GM12891 (cell line): ENCODE measurements around the gene FAM184B.

Source experiments
- POLR2A ChIP-seq: IDR thresholded peaks from 2 replicates; pipeline ENCODE4 v1.6.1; 2011; ENCODE audit warnings: low read depth, low read length, control low read depth
- POLR2AphosphoS5 ChIP-seq: IDR thresholded peaks from 2 replicates; pipeline ENCODE4 v1.6.1; 2011; ENCODE audit warnings: low read depth, low read length, control low read depth
- SPI1 ChIP-seq: IDR thresholded peaks from 2 replicates; pipeline ENCODE4 v1.6.1; 2011; ENCODE audit warnings: low read depth, low read length, control low read depth
- TAF1 ChIP-seq: IDR thresholded peaks from 2 replicates; pipeline ENCODE4 v1.6.1; 2011; ENCODE audit warnings: low read depth, low read length, control low read depth

DNA sequence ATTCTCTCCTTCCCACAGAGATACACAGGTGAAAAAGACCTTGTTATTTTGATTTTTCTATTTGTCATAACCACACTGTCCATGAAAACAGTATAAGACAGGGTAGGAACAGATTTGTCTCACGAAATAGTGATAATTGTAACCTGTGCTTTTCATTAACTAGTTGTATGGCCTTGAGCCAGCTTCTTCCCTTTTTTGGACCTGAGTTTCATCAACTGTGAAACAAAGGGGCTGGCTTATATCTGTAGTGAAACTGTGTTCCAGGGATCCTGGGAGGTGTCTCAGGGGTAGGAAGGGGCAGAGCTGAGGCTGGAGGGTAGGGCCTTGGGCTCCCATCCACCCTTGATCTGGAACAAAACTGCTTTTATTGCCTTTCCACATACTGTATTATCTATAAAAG, 116.1 kb downstream of the FAM184B start:
- TF ChIP-seq POLR2A (no peak), POLR2AphosphoS5 (no peak), TAF1 (no peak), SPI1 (no peak)
